Measurements from ENCODE around the gene ASAP2. TPM values are rescaled to one million over a fixed set of nuclear protein-coding genes. Genes with fewer than 3 reads are reported as not detected.

Gene ASAP2
- total and polyA plus RNA-seq, 9 of the 15 experiments (the other 6 are each of a cell fraction or from before 2014, with no cell fraction given), result 0.06 to 4.3 (median 3.1) TPM

DNA sequence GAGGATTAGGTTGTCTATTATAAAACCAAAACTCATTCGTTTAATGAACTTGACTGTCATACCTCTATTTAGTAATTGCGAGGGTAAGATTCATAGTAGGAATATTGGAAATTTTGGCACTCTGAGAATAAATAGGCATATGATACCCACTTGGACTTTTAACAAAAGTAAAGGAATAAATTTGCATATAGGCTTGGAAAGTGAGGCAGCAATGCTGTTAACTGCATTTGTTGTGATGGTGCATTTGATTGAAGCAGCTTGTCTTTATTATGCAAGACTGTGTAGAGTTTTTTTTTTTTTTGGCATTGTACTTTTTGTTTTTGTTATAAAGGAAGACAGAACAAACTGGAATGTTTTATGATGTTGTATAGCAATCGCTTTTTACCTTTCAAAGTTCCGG lies 197.8 kb downstream of the ASAP2 start (continued):
- TF ChIP-seq GTF2E2 (tag; IDR thresholded peaks at IDR 0.05) (no peak), JUNB (CRISPR knock-in tag; conservative IDR thresholded peaks at IDR 0.05) (no peak), GTF3C2 (IDR thresholded peaks at IDR 0.05; ENCODE audit: borderline replicate concordance, extremely low read depth, insufficient read length) (no peak), ZBTB8A (IDR thresholded peaks at IDR 0.05; ENCODE audit: partially characterized antibody) (no peak), EZH2 (IDR thresholded peaks at IDR 0.05; ENCODE audit: borderline replicate concordance, low read depth, low read length) (no peak), MYNN (IDR thresholded peaks at IDR 0.05) (no peak), MYNN (CRISPR knock-in tag; IDR thresholded peaks at IDR 0.05) (no peak), ZNF239 (CRISPR knock-in tag; IDR thresholded peaks at IDR 0.05) (no peak), ZBTB17 (CRISPR knock-in tag; IDR thresholded peaks at IDR 0.05) (no peak), FOSL1 (tag; conservative IDR thresholded peaks at IDR 0.05) (no peak)

GRCh38 chr2:9405636-9406035 lies 199.0 kb downstream of the ASAP2 start:
- Histone ChIP-seq H3K9ac (ENCODE audit: insufficient read depth in 1 of 2, low read depth in 2 of 2, low read length in 2 of 2) (no peak overlapping the region), H2AFZ (ENCODE audit: low read depth, low read length) (no peak overlapping the region), H3K4me1 (replicated peaks in 1 of 2; ENCODE audit: control insufficient read depth in 2 of 2, insufficient read depth in 2 of 2, low read length in 2 of 2) (peaks cover 0 to 8% of the 10 kb centered on the region in 2 experiments; a peak in 1 of 5 replicates), H3K4me3 (no peak overlapping the region), H3K27me3 (ENCODE audit: control insufficient read depth in 2 of 2, insufficient read depth in 2 of 2, low read length in 2 of 2) (no peaks in the 10 kb centered on the region), H3K9me3 (replicated peaks; ENCODE audit: control insufficient read depth, insufficient read depth, low read depth, low read length) (no peaks in the 10 kb centered on the region), H3K9me1 (ENCODE audit: control insufficient read depth, insufficient read depth, low read length) (peaks cover 3% of the 10 kb centered on the region), H3K36me3 (ENCODE audit: control insufficient read depth, insufficient read depth, low read length) (peaks cover 34% of the 10 kb centered on the region), H4K20me1 (replicated peaks; ENCODE audit: control insufficient read depth, insufficient read depth, low read length) (no peaks in the 10 kb centered on the region; the same call in 1 of the 2 replicates), H3K27ac (ENCODE audit: extremely low read depth, low read depth, low read length) (no peak overlapping the region), H3K79me2 (ENCODE audit: control insufficient read depth, insufficient read depth, low read length) (no peaks in the 10 kb centered on the region), H3K4me2 (ENCODE audit: insufficient read depth, low read length) (no peak overlapping the region)
- WGBS (ENCODE audit: insufficient coverage, low coverage, missing lambda C conversion rate), result 43% methylated on average over 2 of the region's 2 CpGs
- in situ Hi-C loops (cut with MboI), result no loop called here
- intact Hi-C loops (cut with micrococcal nuclease), result no loop called here
- no peak for DNase-seq (ENCODE audit: extremely low read depth in 1 of 4, low spot score in 3 of 4)
- FAIRE-seq, result no peak
- no TSS peak for BruUV-seq (replicated peaks)
- ChIA-PET POLR2A (no interaction called here), CTCF (ENCODE audit: low intra/inter-chr PET ratio) (no interaction called here)
- ATAC-seq, result no peak
- TF ChIP-seq, protein P1, sequence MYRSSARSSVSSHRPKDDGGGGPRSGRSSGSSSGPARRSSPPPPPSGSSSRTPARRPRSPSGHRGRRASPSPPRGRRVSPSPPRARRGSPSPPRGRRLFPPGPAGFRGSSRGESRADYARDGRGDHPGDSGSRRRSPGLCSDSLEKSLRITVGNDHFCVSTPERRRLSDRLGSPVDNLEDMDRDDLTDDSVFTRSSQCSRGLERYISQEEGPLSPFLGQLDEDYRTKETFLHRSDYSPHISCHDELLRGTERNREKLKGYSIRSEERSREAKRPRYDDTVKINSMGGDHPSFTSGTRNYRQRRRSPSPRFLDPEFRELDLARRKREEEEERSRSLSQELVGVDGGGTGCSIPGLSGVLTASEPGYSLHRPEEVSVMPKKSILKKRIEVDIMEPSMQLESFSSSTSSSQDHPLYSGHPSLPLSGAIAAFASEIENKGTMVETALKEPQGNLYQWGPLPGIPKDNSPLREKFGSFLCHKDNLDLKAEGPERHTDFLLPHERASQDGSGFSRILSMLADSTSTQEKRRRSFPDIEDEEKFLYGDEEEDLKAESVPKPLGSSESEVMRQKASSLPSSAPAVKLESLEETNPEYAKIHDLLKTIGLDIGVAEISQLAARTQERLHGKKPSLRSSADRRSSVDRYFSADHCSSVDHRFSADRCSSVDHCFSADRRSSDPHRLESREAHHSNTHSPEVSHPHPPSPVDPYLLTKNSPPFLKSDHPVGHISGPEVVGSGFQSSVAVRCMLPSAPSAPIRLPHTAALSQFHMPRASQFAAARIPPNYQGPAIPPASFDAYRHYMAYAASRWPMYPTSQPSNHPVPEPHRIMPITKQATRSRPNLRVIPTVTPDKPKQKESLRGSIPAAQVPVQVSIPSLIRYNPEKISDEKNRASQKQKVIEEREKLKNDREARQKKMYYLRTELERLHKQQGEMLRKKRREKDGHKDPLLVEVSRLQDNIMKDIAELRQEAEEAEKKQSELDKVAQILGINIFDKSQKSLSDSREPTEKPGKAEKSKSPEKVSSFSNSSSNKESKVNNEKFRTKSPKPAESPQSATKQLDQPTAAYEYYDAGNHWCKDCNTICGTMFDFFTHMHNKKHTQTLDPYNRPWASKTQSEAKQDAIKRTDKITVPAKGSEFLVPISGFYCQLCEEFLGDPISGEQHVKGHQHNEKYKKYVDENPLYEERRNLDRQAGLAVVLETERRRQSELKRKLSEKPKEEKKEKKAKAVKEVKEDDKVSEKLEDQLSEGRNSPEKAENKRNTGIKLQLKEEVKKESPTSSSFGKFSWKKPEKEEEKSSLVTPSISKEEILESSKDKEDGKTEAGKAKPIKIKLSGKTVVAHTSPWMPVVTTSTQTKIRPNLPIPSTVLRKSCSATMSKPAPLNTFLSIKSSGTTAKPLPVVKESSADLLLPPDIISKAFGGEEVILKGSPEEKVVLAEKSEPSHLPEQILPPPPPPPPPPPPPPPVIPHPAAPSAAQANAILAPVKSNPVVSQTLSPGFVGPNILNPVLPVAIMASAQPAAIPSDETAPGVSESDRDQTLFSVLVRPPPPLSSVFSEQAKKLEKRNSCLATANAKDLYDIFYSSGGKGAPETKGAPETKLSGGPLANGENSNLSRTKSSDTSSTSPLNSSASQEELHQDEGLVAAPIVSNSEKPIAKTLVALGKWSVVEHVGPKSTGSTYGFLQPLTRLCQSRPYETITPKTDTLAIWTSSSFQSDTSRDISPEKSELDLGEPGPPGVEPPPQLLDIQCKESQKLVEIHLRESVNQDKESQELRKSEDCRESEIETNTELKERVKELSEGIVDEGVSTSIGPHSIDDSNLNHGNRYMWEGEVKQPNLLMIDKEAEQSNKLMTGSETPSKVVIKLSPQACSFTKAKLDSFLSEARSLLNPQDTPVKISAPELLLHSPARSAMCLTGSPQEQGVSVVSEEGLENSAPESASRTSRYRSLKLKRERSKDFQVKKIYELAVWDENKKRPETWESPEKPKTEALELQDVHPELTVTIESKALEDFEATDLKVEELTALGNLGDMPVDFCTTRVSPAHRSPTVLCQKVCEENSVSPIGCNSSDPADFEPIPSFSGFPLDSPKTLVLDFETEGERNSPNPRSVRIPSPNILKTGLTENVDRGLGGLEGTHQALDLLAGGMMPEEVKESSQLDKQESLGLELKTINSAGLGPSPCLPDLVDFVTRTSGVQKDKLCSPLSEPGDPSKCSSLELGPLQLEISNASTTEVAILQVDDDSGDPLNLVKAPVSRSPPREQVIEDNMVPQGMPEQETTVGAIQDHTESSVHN (IDR thresholded peaks at IDR 0.05; ENCODE audit: borderline replicate concordance in 1 of 2, low read depth in 1 of 2), result no peak
- TF ChIP-seq ZNF124 (CRISPR knock-in tag; IDR thresholded peaks at IDR 0.05), result no peak
